WERI-Rb-1 (cell line): Measurements from ENCODE around the gene SSTR3.
"Not testable (repeated sequence)": the region's sequence is repeated elsewhere in the genome, so short reads cannot be mapped to it uniquely, and the experiment has no call there.

Experiments used
- DNase-seq: peaks from one replicate; pipeline ENCODE4 v3.0.0-alpha.2; 2020
- H3K27ac ChIP-seq: fragments of 250-450 bp; sonication (Bioruptor Pico); 2 replicates; pipeline ENCODE4 v1.5.1; 2020; ENCODE audit warnings: mild to moderate bottlenecking, moderate library complexity
- H3K27me3 ChIP-seq: fragments of 250-450 bp; sonication (Bioruptor Pico); 2 replicates; pipeline ENCODE4 v1.5.1; 2021; ENCODE audit warnings: mild to moderate bottlenecking, low read depth, moderate library complexity; ENCODE audit not compliant: insufficient read depth, severe bottlenecking
- H3K36me3 ChIP-seq: fragments of 250-450 bp; sonication (Bioruptor Pico); 2 replicates; pipeline ENCODE4 v1.5.1; 2020; ENCODE audit warnings: mild to moderate bottlenecking, moderate library complexity
- H3K4me3 ChIP-seq: 2 replicates; pipeline ENCODE4 v1.5.1; 2011; ENCODE audit warnings: low read depth, mild to moderate bottlenecking, control low read depth, low read length
- H3K9me3 ChIP-seq: fragments of 250-450 bp; sonication (Bioruptor Pico); 2 replicates; pipeline ENCODE4 v1.5.1; 2021; ENCODE audit warnings: mild to moderate bottlenecking, moderate library complexity; ENCODE audit not compliant: severe bottlenecking
- TF ChIP-seq, protein P1 (sequence below): IDR thresholded peaks from 2 replicates; pipeline ENCODE4 v1.5.1; 2011; ENCODE audit warnings: low read depth, mild to moderate bottlenecking, control low read depth, inconsistent platforms, low read length

SSTR3 gene

GRCh38 chr22:37172266-37173245, 39.7 kb downstream of the SSTR3 start:
- Histone ChIP-seq H3K36me3 (no peaks in the 10 kb centered on the region), H3K27me3 (no peaks in the 10 kb centered on the region), H3K4me3 (no peak overlapping the region), H3K27ac (no peak overlapping the region), H3K9me3 (peaks cover 2% of the 10 kb centered on the region)
- no peak for DNase-seq
- TF ChIP-seq, protein P1, sequence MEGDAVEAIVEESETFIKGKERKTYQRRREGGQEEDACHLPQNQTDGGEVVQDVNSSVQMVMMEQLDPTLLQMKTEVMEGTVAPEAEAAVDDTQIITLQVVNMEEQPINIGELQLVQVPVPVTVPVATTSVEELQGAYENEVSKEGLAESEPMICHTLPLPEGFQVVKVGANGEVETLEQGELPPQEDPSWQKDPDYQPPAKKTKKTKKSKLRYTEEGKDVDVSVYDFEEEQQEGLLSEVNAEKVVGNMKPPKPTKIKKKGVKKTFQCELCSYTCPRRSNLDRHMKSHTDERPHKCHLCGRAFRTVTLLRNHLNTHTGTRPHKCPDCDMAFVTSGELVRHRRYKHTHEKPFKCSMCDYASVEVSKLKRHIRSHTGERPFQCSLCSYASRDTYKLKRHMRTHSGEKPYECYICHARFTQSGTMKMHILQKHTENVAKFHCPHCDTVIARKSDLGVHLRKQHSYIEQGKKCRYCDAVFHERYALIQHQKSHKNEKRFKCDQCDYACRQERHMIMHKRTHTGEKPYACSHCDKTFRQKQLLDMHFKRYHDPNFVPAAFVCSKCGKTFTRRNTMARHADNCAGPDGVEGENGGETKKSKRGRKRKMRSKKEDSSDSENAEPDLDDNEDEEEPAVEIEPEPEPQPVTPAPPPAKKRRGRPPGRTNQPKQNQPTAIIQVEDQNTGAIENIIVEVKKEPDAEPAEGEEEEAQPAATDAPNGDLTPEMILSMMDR, result no peak

- H3K4me3 ChIP-seq, result no peak overlapping the region
- H3K27ac ChIP-seq, result no peak overlapping the region
- no peaks in the 10 kb centered on the region for H3K36me3 ChIP-seq
- peaks cover 2% of the 10 kb centered on the region for H3K9me3 ChIP-seq
- no peaks in the 10 kb centered on the region for H3K27me3 ChIP-seq
- DNase-seq, result no peak
- TF ChIP-seq, protein P1, result no peak
Measured at GRCh38 chr22:37171662-37172061, 40.6 kb downstream of the SSTR3 start.

- H3K27ac ChIP-seq, H3K4me3 ChIP-seq, H3K9me3 ChIP-seq, H3K27me3 ChIP-seq, H3K36me3 ChIP-seq, DNase-seq: not testable (repeated sequence)
Measured at GRCh38 chr22:37170689-37171405, 41.4 kb downstream of the SSTR3 start.

- Histone ChIP-seq H3K4me3 (no peak overlapping the region), H3K36me3 (no peaks in the 10 kb centered on the region), H3K27me3 (no peaks in the 10 kb centered on the region), H3K9me3 (peaks cover 2% of the 10 kb centered on the region), H3K27ac (no peak overlapping the region)
- no peak for DNase-seq
- TF ChIP-seq, protein P1, result 0 out of 2 replicates have a peak, but pooled peaks have one; percentile 24
Measured at GRCh38 chr22:37169947-37170688, 42.2 kb downstream of the SSTR3 start.

DNA sequence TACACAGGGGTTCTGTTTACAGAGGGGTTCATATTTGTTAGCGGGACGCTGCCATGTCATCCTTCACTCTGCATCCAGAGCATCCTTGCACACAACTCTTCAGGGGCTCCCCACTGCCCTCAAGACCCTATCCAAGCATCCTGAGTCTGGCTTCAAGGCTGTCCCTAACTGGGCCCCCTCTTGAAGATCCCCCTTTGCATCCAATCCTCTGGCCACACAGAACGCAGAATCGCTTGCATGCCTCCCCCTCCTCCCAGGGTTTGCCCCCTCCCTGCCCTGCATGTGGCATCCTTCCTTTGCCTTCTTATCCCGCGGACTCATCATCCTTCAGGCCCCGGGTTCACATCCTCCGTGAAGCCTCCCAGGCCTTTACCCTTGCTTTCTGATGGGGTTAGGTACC, 42.9 kb downstream of the SSTR3 start:
- no peaks in the 10 kb centered on the region for H3K9me3 ChIP-seq
- no peaks in the 10 kb centered on the region for H3K36me3 ChIP-seq
- H3K27ac ChIP-seq, result no peak overlapping the region
- TF ChIP-seq, protein P1, result no peak
- H3K27me3 ChIP-seq, result no peaks in the 10 kb centered on the region
- DNase-seq, result no peak
- H3K4me3 ChIP-seq, result no peak overlapping the region
